Measurements from ENCODE around the gene ANO2. TPM values are rescaled to one million over a fixed set of nuclear protein-coding genes. Genes with fewer than 3 reads are reported as not detected.

ANO2 gene
- total and polyA plus RNA-seq, 4 experiments from 2014 or later: not detected

DNA sequence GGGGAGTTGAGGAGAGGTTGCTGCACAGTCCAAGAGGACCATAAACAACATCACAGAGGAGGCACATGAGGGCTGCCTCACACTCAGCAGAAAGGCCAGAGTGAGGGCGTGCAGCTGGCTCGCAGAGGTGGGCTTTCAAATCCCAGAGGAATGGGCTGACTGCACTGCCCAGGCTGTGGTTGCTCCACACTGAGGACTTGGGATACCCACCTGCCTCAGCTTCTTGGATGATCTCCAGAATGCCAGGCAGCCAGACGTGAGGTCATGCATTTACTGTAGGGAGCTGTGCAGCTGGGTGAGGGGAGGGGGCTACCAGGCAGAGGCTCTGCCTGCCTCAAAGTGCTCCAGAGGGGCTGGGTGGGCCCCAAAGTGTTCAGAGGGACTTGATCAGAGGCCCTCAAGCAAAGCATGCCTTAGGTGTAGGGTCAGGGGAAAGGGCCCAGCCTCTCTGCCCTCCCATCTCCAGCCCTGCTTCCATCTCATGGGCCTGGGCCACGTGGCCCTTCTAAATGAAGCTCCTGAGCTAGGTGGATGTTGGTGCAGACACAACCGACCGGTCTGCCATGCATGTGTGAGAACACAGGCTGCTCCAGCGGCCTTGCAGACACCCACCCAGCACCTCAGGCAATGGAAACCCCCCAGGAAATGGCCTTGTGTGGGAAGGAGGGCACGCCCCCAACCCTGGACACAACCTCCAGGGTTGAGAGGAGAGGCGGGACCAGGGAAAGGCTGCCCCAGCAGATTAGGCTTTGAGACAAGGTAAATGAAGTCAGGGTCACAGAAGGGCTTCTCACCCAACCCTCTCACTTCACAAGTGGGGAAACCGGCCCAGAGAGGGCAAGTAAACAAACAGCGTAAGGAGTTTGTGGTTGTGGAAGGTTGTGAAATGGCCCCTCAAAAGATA lies 422.4 kb downstream of the ANO2 start:
- POLR2A ChIA-PET (ENCODE audit: partially characterized antibody): no interaction called here

DNA sequence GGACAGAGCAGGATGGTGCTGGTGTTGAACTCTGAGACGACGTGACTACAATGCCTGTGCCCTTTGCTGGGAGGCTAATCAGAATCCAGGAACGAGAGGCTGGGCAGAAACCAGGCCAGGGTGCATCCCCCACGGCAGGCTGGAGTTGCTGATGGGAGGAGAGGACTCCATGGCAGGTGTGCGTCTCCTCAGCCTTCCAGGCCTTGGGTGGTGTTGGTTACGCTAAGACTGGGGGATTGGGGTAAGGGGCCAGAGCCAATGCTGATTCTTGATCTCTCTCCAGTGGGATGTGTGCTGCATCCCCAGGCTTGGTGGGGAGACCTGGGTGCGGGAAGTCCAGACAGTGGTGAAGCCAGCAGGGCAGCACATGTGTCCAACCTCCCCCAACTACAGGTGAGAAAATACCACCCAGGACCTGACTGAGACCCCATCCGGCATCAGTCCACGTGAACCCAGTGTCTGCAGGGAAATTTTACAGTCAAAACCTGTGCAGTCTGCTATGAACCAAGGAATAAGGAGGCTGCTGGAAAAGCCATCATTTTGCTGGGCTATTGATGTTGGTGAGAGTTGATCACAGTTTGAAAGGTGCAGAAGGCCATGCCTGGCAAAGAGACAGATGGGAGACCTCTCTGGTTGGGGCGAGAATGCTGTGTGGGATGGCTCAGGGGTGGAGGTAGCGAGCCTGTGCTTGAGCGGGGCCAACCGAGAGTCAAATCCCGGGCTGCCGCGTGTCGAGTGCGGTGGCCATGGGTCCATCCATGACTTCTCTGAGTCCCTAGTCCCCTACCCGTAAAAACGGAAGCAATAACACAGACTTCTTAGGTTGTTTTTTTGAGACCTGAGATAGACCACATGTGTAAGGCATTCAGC lies 423.4 kb downstream of the ANO2 start:
- no peaks in the 10 kb centered on the region for H3K36me3 Mint-ChIP-seq
- no peaks in the 10 kb centered on the region for H3K4me1 Mint-ChIP-seq
- ChIA-PET POLR2A (ENCODE audit: partially characterized antibody) (no interaction called here), CTCF (ENCODE audit: partially characterized antibody) (no interaction called here)
- H3K9me3 ChIP-seq (ENCODE audit: control insufficient read depth in 1 of 2, low read length in 2 of 2): no peaks in the 10 kb centered on the region
- intact Hi-C loops (cut with micrococcal nuclease): no loop called here
- peaks cover 0 to 3% (median 0%) of the 10 kb centered on the region in 8 donors for H3K9me3 Mint-ChIP-seq
- H3K4me3 Mint-ChIP-seq: no peak overlapping the region
- no peak overlapping the region for H3K27ac Mint-ChIP-seq
- H3K36me3 ChIP-seq (ENCODE audit: insufficient read depth, low read length): no peaks in the 10 kb centered on the region
- H3K27me3 Mint-ChIP-seq: peaks cover 3% of the 10 kb centered on the region in 2 donors
- no peak overlapping the region for H3K4me3 ChIP-seq (ENCODE audit: low read length in 2 of 2)
- H3K4me1 ChIP-seq (ENCODE audit: insufficient read depth, low read length): no peaks in the 10 kb centered on the region
- H3K27me3 ChIP-seq (ENCODE audit: insufficient read depth, low read length): no peaks in the 10 kb centered on the region
- DNase-seq: no peak
- no peak overlapping the region for H3K27ac ChIP-seq (ENCODE audit: low read depth, low read length)

More for the DNA sequence above, 422.4 kb downstream of the ANO2 start:
- peaks cover 0 to 3% (median 0%) of the 10 kb centered on the region in 8 donors for H3K9me3 Mint-ChIP-seq
- no peak overlapping the region for H3K4me3 Mint-ChIP-seq
- Histone ChIP-seq H3K27ac (ENCODE audit: low read depth, low read length) (no peak overlapping the region), H3K9me3 (ENCODE audit: control insufficient read depth in 1 of 2, low read length in 2 of 2) (no peaks in the 10 kb centered on the region), H3K36me3 (ENCODE audit: insufficient read depth, low read length) (no peaks in the 10 kb centered on the region), H3K27me3 (ENCODE audit: insufficient read depth, low read length) (no peaks in the 10 kb centered on the region), H3K4me1 (ENCODE audit: insufficient read depth, low read length) (no peaks in the 10 kb centered on the region), H3K4me3 (ENCODE audit: low read length in 2 of 2) (no peak overlapping the region)
- H3K27ac Mint-ChIP-seq: no peak overlapping the region
- H3K27me3 Mint-ChIP-seq: peaks cover 3% of the 10 kb centered on the region in 2 donors
- intact Hi-C loops (cut with micrococcal nuclease): no loop called here
- CTCF ChIA-PET (ENCODE audit: partially characterized antibody): no interaction called here
- H3K4me1 Mint-ChIP-seq: no peaks in the 10 kb centered on the region
- no peak for DNase-seq
- H3K36me3 Mint-ChIP-seq: no peaks in the 10 kb centered on the region

DNA sequence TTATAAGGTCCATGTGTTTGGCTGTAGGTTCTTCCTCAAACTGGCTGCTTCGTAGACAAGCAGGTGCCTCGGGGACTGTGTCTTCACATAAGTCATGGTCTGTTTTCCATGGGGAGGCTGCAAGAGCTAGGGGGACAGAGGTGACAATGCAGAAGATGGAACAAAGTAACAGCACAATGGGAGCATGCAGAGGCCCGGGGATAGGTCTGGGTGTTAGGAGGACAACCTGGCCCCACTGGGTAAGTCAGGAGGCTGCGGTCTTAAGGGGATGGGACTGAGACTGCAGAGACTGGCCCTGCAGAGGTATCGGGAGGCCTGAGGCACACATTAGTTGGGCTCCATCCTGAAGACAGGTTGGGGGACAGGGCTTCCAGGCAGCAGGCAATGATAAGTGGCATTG lies 424.2 kb downstream of the ANO2 start:
- CTCF ChIA-PET (ENCODE audit: partially characterized antibody): no interaction called here
- intact Hi-C loops (cut with micrococcal nuclease): no loop called here
- Mint-ChIP-seq H3K36me3 (no peaks in the 10 kb centered on the region), H3K4me1 (no peaks in the 10 kb centered on the region), H3K27me3 (peaks cover 3% of the 10 kb centered on the region in 2 donors), H3K9me3 (peaks cover 0 to 3% (median 0%) of the 10 kb centered on the region in 8 donors), H3K27ac (no peak overlapping the region), H3K4me3 (no peak overlapping the region)
- Histone ChIP-seq H3K9me3 (ENCODE audit: control insufficient read depth in 1 of 2, low read length in 2 of 2) (no peaks in the 10 kb centered on the region), H3K4me3 (ENCODE audit: low read length in 2 of 2) (no peak overlapping the region), H3K27me3 (ENCODE audit: insufficient read depth, low read length) (no peaks in the 10 kb centered on the region), H3K4me1 (ENCODE audit: insufficient read depth, low read length) (no peaks in the 10 kb centered on the region), H3K27ac (ENCODE audit: low read depth, low read length) (no peak overlapping the region), H3K36me3 (ENCODE audit: insufficient read depth, low read length) (no peaks in the 10 kb centered on the region)
- no peak for DNase-seq
- POLR2A ChIA-PET (ENCODE audit: partially characterized antibody): no interaction called here

DNA sequence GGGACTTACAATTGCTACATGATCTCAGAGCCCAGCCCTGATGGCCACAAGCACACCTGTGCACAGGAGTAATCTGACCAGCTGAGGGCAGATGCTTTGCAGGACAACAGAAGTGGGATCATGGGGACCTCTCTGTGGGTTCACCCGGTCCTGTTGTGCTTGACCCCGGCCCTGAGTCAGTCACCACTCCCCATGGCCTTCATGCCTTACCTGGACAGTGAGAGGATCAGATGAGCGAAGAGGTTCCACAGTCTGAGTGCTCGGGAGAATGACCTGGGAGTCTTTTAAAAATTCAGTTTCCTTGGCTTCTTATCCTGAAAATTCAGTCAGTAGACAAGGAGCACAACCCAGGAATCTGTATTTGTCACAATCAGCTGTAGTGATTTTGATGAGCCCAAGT lies 425.0 kb downstream of the ANO2 start:
- POLR2A ChIA-PET (ENCODE audit: partially characterized antibody): no interaction called here
- CTCF ChIA-PET (ENCODE audit: partially characterized antibody): no interaction called here
- Histone ChIP-seq H3K4me3 (ENCODE audit: low read length in 2 of 2) (no peak overlapping the region), H3K27me3 (ENCODE audit: insufficient read depth, low read length) (no peaks in the 10 kb centered on the region), H3K4me1 (ENCODE audit: insufficient read depth, low read length) (no peaks in the 10 kb centered on the region), H3K27ac (ENCODE audit: low read depth, low read length) (no peak overlapping the region), H3K9me3 (ENCODE audit: control insufficient read depth in 1 of 2, low read length in 2 of 2) (no peaks in the 10 kb centered on the region), H3K36me3 (ENCODE audit: insufficient read depth, low read length) (no peaks in the 10 kb centered on the region)
- Mint-ChIP-seq H3K4me1 (no peaks in the 10 kb centered on the region), H3K4me3 (no peak overlapping the region), H3K27ac (no peak overlapping the region), H3K27me3 (peaks cover 3% of the 10 kb centered on the region in 2 donors), H3K36me3 (no peaks in the 10 kb centered on the region), H3K9me3 (peaks cover 0 to 5% (median 0%) of the 10 kb centered on the region in 8 donors)
- intact Hi-C loops (cut with micrococcal nuclease): no loop called here
- DNase-seq: no peak

DNA sequence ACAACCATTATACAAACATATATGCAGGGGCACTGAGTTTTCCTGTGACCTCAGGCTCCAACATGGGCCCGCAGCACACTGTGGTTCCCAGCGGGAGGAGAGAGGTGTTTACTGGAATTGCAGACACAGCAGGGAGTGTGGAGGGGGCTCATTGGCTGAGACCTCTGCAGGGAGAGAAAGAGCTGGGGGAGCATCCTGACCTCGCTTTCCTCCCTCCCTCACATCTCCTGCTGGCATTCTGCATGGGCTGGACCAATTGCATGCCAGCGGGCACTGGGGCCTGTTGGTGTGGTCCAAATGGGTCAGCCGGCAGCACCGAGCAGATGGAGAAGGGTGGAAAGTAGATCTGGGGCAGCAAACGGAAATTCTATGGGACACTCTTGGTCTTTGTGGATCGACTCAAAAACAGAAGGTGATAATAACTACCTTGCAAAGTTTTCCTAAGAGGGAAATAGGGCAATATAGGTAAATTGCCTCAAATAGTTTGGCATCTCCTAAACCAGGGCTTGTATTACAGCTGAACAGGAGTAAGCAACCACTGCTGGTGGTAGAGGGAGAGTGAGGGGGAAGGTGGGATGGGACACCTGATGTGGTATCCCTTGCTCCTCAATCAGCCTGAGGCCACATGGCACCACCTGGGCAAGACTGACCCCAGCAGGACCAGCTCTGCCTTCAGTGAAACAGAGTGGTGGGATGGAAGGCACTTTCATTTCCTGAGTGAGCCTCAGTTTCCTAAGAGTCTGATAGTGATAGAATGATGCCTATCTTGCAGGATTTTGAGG lies 426.3 kb downstream of the ANO2 start:
- Mint-ChIP-seq H3K36me3 (no peaks in the 10 kb centered on the region), H3K27ac (no peak overlapping the region), H3K9me3 (peaks cover 0 to 2% (median 0%) of the 10 kb centered on the region in 8 donors), H3K4me1 (no peaks in the 10 kb centered on the region), H3K4me3 (no peak overlapping the region), H3K27me3 (peaks cover 3% of the 10 kb centered on the region in 2 donors)
- Histone ChIP-seq H3K9me3 (ENCODE audit: control insufficient read depth in 1 of 2, low read length in 2 of 2) (no peaks in the 10 kb centered on the region), H3K27ac (ENCODE audit: low read depth, low read length) (no peak overlapping the region), H3K36me3 (ENCODE audit: insufficient read depth, low read length) (no peaks in the 10 kb centered on the region), H3K27me3 (ENCODE audit: insufficient read depth, low read length) (no peaks in the 10 kb centered on the region), H3K4me1 (ENCODE audit: insufficient read depth, low read length) (no peaks in the 10 kb centered on the region), H3K4me3 (ENCODE audit: low read length in 2 of 2) (no peak overlapping the region)
- CTCF ChIA-PET (ENCODE audit: partially characterized antibody): no interaction called here
- intact Hi-C loops (cut with micrococcal nuclease): no loop called here
- DNase-seq: no peak
- POLR2A ChIA-PET (ENCODE audit: partially characterized antibody): no interaction called here

DNA sequence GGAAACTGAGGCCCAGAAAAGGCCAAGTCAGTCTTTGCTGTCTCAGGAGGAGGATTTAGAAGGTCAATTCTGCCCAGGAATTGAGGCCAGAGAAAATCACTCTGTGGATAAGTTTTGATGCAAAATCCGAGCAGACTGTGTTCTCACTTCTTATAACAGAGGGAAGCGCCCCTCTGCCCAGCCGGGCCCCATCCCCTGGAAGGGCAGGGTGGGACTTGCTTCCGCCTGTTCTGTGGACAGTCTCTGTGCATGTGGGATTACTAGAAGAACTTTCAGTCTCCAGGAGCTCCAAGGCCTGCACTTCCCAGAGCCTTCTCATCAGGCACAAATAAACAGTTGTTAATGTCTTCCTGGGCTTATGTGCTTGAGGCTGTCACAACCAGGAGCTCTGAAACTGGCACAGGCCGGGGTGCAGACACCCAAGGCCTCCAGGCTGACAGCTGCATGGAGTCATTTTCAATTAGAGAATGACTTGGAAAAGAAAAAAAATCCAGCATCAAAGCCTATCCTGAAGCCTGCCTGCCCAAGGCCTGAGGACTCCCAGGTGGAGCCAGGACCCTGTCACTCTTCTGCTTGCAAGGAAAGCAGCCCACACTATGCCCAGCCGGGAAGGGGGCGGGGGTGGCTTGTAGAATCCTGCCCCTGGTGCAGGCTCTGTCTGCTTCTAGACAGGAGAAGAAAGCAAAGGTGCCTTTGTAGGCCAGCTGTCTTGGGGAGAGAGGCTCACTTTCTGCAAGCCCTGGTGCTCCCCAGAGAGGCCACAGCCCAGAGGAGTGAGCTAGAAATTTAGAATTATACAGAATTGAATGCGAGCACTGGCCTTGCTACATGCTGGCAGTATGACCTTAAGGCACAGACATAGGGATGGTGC lies 428.5 kb downstream of the ANO2 start:
- H3K36me3 ChIP-seq (ENCODE audit: insufficient read depth, low read length): no peaks in the 10 kb centered on the region
- no peak overlapping the region for H3K27ac Mint-ChIP-seq
- H3K27ac ChIP-seq (ENCODE audit: low read depth, low read length): no peak overlapping the region
- ChIA-PET POLR2A (ENCODE audit: partially characterized antibody) (no interaction called here), CTCF (ENCODE audit: partially characterized antibody) (no interaction called here)
- intact Hi-C loops (cut with micrococcal nuclease): no loop called here
- H3K27me3 ChIP-seq (ENCODE audit: insufficient read depth, low read length): no peaks in the 10 kb centered on the region
- no peak overlapping the region for H3K4me3 ChIP-seq (ENCODE audit: low read length in 2 of 2)
- H3K4me1 Mint-ChIP-seq: no peaks in the 10 kb centered on the region
- H3K4me1 ChIP-seq (ENCODE audit: insufficient read depth, low read length): no peaks in the 10 kb centered on the region
- no peak for DNase-seq
- H3K4me3 Mint-ChIP-seq: no peak overlapping the region
- H3K9me3 Mint-ChIP-seq: peaks cover 0 to 2% (median 0%) of the 10 kb centered on the region in 8 donors
- H3K27me3 Mint-ChIP-seq: peaks cover 3% of the 10 kb centered on the region in 2 donors
- no peaks in the 10 kb centered on the region for H3K36me3 Mint-ChIP-seq
- no peaks in the 10 kb centered on the region for H3K9me3 ChIP-seq (ENCODE audit: control insufficient read depth in 1 of 2, low read length in 2 of 2)

Measured in CD4-positive, alpha-beta memory T cell (primary cell).